ENCODE measurements around the gene MIS18A. TPM values are rescaled to one million over a fixed set of nuclear protein-coding genes. Genes with fewer than 3 reads are reported as not detected.
"Not testable (repeated sequence)": the region's sequence is repeated elsewhere in the genome, so short reads cannot be mapped to it uniquely, and the experiment has no call there.

The MIS18A gene
- total RNA-seq, 1 donor from 2014 or later, result 2.6 TPM

DNA sequence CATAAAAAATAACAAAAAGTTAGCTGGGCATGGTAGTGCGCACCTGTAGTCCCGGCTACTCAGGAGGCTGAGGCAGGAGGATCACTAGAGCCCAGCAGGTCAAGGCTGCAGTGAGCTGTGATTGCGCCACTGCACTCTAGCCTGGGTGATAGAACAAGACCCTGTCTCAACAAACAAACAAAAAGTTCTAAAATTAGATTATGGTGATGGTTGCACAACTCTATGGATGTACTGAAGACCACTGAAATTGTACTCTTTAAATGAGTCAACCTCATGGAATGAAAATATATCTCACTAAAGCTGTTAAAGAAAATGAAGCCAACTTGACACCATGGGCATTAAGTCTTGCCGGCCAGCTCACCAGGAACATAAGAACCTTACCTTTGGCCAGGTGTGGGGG lies 28.9 kb upstream of the MIS18A start:
- intact Hi-C loops (cut with DNase I), result no loop called here
- DNase-seq (ENCODE audit: low spot score), result no peak

DNA sequence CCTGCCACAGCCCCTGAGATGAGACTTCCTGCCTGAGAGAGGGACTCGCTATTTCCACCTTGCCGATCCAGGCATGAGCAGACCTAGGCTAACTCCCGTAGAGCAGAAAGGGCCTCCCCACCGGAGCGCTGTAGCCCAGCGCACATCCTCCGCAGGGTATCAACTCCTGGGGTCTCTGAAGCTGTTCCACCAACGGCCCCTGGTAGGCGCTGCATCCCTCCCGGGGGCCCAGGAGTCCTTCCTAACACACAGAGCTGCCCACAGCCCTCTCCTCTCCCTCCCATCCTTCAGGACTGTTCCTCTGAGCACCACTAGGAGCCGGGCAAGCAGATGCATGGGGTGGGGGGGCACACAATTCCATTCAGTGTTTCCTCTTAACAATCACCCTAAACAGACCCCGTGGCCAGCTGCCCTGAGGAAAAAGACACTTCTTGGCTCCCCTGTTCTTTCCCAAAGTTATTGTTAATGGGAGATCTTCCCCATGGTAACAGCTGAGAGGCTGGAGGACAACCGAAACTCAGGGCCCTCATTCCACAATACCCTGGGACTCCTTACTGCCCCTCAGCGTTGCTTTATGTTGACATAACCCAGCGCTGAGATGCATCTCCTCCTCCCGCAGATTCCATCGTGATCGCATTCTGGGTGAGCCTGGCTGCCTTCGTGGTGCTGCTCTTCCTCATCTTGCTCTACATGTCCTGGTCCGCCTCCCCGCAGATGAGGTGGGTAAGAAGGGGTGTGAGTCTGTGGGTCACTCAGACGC lies 27.4 kb upstream of the MIS18A start:
- intact Hi-C loops (cut with DNase I), result no loop called here
- no peak for DNase-seq (ENCODE audit: low spot score)

DNA sequence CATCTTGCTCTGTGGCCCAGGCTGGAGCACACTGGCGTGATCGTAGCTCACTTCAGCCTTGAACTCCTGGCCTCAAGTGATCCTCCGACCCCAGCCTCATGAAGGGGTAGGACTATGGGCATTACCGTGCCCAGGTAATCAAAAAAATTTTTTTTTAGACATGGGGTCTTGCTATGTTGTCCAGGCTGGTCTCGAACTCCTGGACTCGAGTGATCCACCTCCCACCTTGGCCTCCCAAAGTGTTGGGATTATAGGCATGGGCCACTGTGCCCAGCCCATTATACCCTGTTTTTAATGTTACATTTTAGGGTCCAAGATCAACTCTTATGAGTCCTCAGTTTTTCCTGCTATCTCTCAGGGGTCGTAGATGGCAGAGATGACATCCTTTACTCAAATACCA lies 26.1 kb upstream of the MIS18A start:
- intact Hi-C loops (cut with DNase I), result no loop called here
- DNase-seq (ENCODE audit: low spot score), result no peak

DNA sequence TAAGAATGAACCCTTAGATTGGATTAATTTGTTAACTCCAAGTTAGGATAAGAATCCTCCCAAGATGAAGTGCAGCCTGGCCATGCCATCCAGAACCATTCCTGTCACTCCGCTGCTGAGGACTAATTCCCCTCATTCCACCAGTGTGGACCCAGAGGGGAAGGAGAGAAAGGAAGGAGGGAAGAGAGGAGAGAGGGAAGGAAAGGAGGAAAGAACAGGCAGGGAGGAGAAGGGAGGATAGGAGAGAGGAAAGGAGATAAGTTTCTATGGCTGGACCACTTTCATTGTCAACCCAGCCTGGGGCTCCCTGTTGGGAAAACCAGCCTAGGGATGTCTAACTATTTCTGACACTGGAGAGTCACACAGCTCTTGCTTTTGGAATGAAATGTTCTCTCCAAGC lies 24.5 kb upstream of the MIS18A start:
- intact Hi-C loops (cut with DNase I), result no loop called here
- no peak for DNase-seq (ENCODE audit: low spot score)

GRCh38 chr21:32302560-32302959 lies 23.7 kb upstream of the MIS18A start:
- no peak for DNase-seq (ENCODE audit: low spot score)
- intact Hi-C loops (cut with DNase I), result no loop called here

GRCh38 chr21:32301596-32301995 lies 22.7 kb upstream of the MIS18A start:
- intact Hi-C loops (cut with DNase I), result no loop called here
- DNase-seq (ENCODE audit: low spot score), result no peak

DNA sequence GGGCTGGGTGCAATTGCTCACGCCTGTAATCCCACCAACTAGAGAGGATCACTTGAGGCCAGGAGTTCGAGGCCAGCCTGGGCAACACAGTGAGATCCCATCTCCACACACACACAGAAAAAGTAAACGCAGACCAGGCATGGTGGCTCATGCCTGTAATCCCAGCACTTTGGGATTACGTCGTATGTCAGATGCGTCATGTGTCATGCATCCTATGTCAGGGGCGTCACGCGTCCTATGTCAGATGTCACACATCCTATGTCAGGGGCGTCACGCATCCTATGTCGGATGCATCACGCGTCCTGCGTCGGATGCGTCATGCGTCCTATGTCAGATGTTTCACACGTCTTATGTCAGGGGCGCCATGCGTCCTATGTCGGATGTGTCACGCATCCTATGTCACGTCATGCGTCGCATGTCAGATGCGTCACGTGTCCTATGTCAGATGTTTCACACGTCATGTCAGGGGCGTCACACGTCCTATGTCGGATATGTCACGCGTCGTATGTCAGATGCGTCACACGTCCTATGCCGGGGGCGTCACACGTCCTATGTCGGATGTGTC lies 21.4 kb upstream of the MIS18A start:
- DNase-seq (ENCODE audit: low spot score), result no peak
- intact Hi-C loops (cut with DNase I), result no loop called here

DNA sequence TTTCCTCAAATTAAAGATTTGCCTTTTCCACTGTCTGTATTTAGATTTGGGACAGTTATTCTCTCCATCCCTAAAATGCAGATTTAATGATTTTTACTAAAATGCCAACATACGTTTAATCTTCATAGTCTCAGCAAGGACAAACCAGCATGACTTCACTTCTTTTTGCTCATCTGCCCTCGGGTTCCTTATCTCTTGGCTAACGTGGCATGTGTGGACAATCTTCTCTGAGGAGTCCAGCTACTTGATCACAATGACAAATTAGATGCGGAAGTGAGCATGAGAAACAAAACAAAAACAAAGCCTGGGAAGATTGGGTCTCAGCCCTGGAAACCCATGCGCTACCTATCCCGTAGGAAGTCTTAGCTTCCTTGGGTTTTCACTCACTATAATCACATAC lies 20.8 kb upstream of the MIS18A start:
- DNase-seq (ENCODE audit: low spot score), result no peak
- intact Hi-C loops (cut with DNase I), result no loop called here

- intact Hi-C loops (cut with DNase I), result no loop called here
- no peak for DNase-seq (ENCODE audit: low spot score)
Measured at GRCh38 chr21:32298658-32299081, 19.8 kb upstream of the MIS18A start, which contains the start of gene MRAP. MRAP (plus strand) TSS chr21:32298855; CDS start chr21:32298972, 117 bp downstream.

- no peak for DNase-seq (ENCODE audit: low spot score)
- intact Hi-C loops (cut with DNase I), result no loop called here
Measured at GRCh38 chr21:32298148-32298559, 19.3 kb upstream of the MIS18A start.

DNA sequence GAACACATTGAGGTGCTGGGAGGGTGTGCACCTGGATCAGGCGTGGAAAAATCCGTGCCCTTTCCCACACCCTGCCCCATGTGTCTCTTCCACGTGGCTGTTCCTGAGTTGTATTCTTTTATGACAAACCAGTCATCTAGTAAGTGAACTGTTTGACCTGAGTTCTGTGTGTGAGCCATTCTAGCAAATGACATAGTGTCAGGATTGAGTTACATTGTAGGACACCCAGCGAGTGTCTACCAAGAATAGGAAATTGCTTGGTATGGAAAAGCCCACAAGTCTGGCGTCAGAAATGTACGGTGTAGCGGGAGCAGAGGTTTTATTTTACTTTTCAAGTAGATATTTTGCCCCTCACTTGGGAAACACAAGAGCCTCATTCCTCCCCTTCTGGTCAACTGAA lies 18.6 kb upstream of the MIS18A start:
- intact Hi-C loops (cut with DNase I), result no loop called here
- DNase-seq (ENCODE audit: low spot score), result no peak

DNA sequence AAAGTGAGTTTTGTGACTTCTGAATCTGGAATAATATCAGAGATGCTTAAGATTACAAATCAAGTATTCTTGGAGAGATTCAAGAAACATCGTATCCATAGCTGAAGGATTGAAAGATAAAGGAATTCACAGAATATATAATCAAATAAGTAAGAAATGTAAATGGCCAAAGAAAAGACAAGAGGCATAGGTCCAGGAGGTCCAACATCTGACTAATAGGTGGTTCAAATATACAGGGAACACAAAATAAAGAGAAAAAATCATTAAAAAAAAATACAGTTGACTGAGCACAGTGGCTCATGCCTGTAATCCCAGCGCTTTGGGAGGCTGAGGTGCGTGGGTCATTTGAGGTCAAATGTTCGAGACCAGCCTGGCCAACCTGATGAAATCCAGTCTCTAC lies 6.6 kb upstream of the MIS18A start:
- no peak for DNase-seq (ENCODE audit: low spot score)
- intact Hi-C loops (cut with DNase I), result no loop called here

- intact Hi-C loops (cut with DNase I), result no loop called here
- no peak for DNase-seq (ENCODE audit: low spot score)
Measured at GRCh38 chr21:32282992-32283391, 4.1 kb upstream of the MIS18A start.

GRCh38 chr21:32281531-32281930 lies 2.7 kb upstream of the MIS18A start:
- DNase-seq (ENCODE audit: low spot score), result no peak
- intact Hi-C loops (cut with DNase I), result no loop called here

- intact Hi-C loops (cut with DNase I), result no loop called here
- no peak for DNase-seq (ENCODE audit: low spot score)
Measured at GRCh38 chr21:32279377-32279680, 480 bp upstream of the MIS18A start.

DNA sequence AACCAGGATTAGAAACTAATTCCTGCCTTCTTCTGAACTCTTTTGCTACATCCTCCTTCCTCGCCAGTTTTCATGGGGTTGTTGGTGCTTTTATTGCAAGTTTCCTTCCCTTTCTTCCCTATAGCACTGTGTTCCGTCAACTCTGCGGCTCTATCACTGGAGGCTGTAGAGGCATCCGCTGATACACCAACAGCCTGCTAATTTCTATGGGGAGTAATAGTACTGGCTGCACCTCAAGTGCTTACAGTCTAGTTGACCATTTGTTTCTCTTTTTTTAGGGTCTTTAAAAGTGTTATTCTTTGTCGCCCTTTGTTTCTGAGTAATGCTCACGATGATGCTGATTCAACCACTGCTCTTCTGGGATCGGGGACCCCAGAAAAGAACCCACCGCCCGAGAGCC lies 746 bp downstream of the MIS18A start:
- intact Hi-C loops (cut with DNase I), result no loop called here
- DNase-seq (ENCODE audit: low spot score), result no peak

- intact Hi-C loops (cut with DNase I), result no loop called here
- no peak for DNase-seq (ENCODE audit: low spot score)
Measured at GRCh38 chr21:32276671-32277070, 2.2 kb downstream of the MIS18A start.

GRCh38 chr21:32270748-32271147 lies 8.1 kb downstream of the MIS18A start:
- DNase-seq (ENCODE audit: low spot score), result no peak
- intact Hi-C loops (cut with DNase I), result no loop called here

DNA sequence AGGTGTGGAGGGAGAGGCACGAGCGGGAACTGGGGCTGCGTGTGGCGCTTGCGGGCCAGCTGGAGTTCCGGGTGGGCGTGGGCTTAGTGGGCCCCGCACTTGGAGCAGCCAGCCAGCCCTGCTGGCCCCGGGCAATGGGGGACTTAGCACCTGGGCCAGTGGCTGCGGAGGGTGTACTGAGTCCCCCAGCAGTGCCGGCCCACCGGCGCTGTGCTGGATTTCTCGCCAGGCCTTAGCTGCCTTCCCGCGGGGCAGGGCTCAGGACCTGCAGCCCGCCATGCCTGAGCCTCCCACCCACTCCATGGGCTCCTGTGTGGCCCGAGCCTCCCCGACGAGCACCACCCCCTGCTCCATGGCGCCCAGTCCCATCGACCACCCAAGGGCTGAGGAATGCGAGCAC lies 13.5 kb downstream of the MIS18A start:
- DNase-seq (ENCODE audit: low spot score); intact Hi-C loops (cut with DNase I): not testable (repeated sequence)

- intact Hi-C loops (cut with DNase I), result no loop called here
- no peak for DNase-seq (ENCODE audit: low spot score)
Measured at GRCh38 chr21:32261929-32262328, 16.9 kb downstream of the MIS18A start.

DNA sequence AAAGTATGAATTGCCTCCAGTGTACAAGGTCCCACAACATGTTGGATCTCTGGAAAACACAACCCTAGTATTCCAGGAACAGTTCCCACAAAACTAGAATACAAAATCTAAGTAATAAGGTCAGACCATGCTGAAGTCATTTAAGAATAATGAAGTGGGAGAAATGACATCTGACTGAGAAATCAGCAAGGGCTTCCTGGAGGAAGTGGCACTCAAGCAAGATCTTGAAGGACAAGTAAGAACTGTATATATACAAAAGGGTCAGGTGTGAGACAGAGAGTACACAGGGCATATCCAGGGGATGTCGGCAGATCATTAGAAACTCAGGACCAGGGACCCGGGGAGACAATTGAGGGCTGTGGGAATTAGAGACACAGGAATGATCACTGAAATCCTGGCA lies 18.7 kb downstream of the MIS18A start:
- intact Hi-C loops (cut with DNase I), result no loop called here
- DNase-seq (ENCODE audit: low spot score), result no peak

GRCh38 chr21:32258786-32259048 lies 20.1 kb downstream of the MIS18A start:
- DNase-seq (ENCODE audit: low spot score), result not testable (repeated sequence)
- intact Hi-C loops (cut with DNase I), result loop anchor here (1.0 to 5.0 kb wide), 4 partner anchors 121 to 472 kb away; no protein-coding TSS in a partner anchor
